ENCODE measurements around the gene KIR2DL1.
"Not testable (repeated sequence)": the region's sequence is repeated elsewhere in the genome, so short reads cannot be mapped to it uniquely, and the experiment has no call there.

DNA sequence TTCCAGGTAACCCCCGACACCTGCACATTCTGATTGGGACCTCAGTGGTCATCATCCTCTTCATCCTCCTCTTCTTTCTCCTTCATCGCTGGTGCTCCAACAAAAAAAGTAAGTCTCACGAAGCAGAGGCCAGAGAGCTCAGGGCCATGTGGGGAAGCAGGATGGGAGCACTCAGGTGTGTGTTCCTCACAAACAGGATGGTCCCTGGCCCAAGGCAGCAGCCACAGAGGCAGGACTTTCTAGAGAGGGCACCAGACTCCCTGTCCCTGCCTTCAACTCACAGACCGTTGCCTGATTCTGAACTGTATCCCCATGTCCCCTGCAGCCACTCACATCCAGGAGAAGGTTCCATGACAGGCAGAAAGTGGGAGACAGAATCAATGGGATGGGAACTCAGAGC lies 13.3 kb downstream of the KIR2DL1 start:
- not testable (repeated sequence) for TF ChIP-seq POLR2AphosphoS5 (IDR thresholded peaks at IDR 0.05; ENCODE audit: borderline replicate concordance, low read depth, low read length); EZH2 (IDR thresholded peaks at IDR 0.05); FOXP2 (optimal IDR thresholded peaks at IDR 0.05; ENCODE audit: control extremely low read depth, extremely low read length, insufficient read depth)

All from SK-N-MC (cell line).